WERI-Rb-1 (cell line): ENCODE results near the gene LTBR.
A peak's percentile ranks its signal among the peaks of the same experiment; 100 is the strongest.
"Not testable (repeated sequence)": the region's sequence is repeated elsewhere in the genome, so short reads cannot be mapped to it uniquely, and the experiment has no call there.

Experiments
- DNase-seq: peaks from one replicate; pipeline ENCODE4 v3.0.0-alpha.2; 2020
- H3K27ac ChIP-seq: fragments of 250-450 bp; sonication (Bioruptor Pico); 2 replicates; pipeline ENCODE4 v1.5.1; 2020; ENCODE audit warnings: mild to moderate bottlenecking, moderate library complexity
- H3K27me3 ChIP-seq: fragments of 250-450 bp; sonication (Bioruptor Pico); 2 replicates; pipeline ENCODE4 v1.5.1; 2021; ENCODE audit warnings: mild to moderate bottlenecking, low read depth, moderate library complexity; ENCODE audit not compliant: insufficient read depth, severe bottlenecking
- H3K36me3 ChIP-seq: fragments of 250-450 bp; sonication (Bioruptor Pico); 2 replicates; pipeline ENCODE4 v1.5.1; 2020; ENCODE audit warnings: mild to moderate bottlenecking, moderate library complexity
- H3K4me3 ChIP-seq: 2 replicates; pipeline ENCODE4 v1.5.1; 2011; ENCODE audit warnings: low read depth, mild to moderate bottlenecking, control low read depth, low read length
- H3K9me3 ChIP-seq: fragments of 250-450 bp; sonication (Bioruptor Pico); 2 replicates; pipeline ENCODE4 v1.5.1; 2021; ENCODE audit warnings: mild to moderate bottlenecking, moderate library complexity; ENCODE audit not compliant: severe bottlenecking
- TF ChIP-seq, protein P1 (sequence below): IDR thresholded peaks from 2 replicates; pipeline ENCODE4 v1.5.1; 2011; ENCODE audit warnings: low read depth, mild to moderate bottlenecking, control low read depth, inconsistent platforms, low read length

LTBR gene

DNA sequence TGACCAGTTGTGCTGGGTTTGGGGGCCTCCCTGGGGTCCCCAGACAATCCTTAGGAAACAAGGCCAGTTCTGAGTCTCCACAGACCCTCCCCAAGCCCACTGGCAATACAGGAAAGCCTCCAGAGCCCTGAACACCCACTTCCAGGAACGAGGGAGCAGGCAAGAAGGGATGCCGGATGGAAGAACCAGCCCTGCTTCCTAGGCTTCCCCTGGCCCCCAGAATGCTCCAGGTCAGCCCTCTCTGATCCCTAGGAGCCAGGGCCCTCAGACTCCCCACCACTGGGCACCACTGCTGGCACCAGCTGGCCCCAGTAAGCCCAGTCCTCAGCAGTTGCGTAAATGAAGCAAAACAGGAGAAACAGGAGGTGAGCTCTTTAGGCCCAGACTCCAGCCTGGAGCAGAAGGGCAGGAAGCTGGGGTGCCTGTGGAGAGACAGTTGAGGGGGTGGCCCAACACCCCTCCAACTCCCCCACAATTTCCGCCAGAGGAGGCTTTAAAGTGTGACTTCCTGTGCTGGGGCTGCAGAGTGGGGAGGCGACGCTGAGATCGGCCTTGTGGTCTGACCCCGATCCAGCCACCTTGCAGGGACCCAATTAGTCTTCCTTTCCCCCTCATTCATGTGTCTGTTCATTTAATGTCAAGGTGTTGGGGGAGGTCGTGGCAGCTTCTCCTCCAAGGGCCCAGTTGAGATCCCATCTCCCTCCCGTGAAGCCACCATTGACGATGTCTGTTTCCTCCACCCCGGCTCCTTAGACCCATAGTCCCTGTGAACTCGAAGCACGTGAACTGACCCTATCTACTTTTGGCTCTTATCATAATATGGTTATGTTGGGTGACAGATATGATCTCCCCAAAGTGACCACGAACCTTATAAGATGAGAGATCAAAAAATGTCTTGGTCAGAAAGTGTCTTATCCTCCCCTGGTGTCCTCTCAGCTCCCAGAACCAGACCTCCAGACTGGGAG, 46.8 kb upstream of the LTBR start:
- no peaks in the 10 kb centered on the region for H3K27me3 ChIP-seq
- TF ChIP-seq, protein P1, sequence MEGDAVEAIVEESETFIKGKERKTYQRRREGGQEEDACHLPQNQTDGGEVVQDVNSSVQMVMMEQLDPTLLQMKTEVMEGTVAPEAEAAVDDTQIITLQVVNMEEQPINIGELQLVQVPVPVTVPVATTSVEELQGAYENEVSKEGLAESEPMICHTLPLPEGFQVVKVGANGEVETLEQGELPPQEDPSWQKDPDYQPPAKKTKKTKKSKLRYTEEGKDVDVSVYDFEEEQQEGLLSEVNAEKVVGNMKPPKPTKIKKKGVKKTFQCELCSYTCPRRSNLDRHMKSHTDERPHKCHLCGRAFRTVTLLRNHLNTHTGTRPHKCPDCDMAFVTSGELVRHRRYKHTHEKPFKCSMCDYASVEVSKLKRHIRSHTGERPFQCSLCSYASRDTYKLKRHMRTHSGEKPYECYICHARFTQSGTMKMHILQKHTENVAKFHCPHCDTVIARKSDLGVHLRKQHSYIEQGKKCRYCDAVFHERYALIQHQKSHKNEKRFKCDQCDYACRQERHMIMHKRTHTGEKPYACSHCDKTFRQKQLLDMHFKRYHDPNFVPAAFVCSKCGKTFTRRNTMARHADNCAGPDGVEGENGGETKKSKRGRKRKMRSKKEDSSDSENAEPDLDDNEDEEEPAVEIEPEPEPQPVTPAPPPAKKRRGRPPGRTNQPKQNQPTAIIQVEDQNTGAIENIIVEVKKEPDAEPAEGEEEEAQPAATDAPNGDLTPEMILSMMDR: no peak
- H3K36me3 ChIP-seq: peaks cover 4% of the 10 kb centered on the region; the same call in 1 of the 2 replicates
- peak overlapping the region; percentile 64 for H3K27ac ChIP-seq
- DNase-seq: no peak
- H3K4me3 ChIP-seq: peak overlapping the region; percentile 41
- H3K9me3 ChIP-seq: no peaks in the 10 kb centered on the region

DNA sequence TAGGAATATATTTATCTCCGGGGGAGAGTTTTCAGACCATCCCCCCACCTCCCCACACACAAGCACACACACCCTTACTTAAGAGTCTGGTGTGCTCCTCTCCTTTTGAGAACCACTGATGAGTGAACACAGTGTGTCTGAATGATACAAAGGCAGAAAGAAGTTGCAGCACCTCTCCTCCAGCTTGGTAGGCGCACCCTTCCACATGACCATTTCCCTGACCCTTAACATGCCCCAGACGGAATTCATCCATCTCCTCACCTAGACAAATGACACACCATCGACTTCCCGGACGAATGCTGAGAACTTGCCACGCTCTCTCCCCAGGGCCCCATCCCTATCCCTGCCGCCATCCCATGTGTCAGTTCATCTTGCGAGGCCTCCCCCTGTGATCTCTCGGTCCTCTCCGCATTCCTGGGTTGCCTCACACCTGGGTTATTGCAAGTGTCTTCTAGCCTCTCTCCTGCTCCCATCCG, 46.0 kb upstream of the LTBR start:
- H3K36me3 ChIP-seq: no peaks in the 10 kb centered on the region
- TF ChIP-seq, protein P1: no peak
- no peaks in the 10 kb centered on the region for H3K27me3 ChIP-seq
- no peak for DNase-seq
- H3K4me3 ChIP-seq: no peak overlapping the region
- H3K27ac ChIP-seq: no peak overlapping the region
- H3K9me3 ChIP-seq: no peaks in the 10 kb centered on the region

DNA sequence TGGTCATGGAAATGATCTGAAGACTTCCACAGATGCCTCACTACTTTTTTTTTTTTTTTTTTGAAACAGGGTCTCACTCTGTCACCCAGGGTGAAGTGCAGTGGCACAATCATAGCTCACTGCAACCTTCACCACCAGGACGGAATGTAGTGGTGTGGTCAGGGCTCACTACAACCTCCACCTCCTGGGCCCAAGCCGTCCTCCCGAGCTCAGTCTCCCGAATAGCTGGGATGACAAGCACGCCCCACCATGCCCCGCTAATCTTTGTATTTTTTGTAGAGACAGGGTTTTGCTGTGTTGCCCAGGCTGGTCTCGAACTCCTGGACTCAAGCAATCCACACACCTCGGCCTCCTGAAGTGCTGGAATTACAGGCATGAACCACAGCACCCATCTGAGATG, 45.4 kb upstream of the LTBR start:
- DNase-seq, H3K27ac ChIP-seq, H3K36me3 ChIP-seq, H3K4me3 ChIP-seq, H3K9me3 ChIP-seq, H3K27me3 ChIP-seq: not testable (repeated sequence)

DNA sequence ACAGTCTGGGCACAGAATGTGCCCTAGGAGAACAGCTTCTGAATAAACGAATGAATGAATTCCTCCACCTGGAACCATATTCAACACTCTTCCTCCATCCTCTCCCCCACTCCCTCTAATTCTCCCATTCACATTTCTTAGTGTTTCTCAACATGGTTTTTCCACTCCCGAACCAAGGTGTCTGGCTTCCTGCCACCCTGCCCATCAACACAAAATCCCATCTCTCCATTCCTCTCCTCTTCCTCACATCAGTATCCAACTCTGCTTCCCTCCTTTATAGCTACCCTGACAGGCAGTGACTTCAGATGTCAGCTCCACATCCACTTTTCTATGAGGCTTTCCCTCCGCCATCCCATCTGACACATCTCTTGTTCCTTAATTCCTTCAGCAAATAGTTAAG, 45.0 kb upstream of the LTBR start:
- Histone ChIP-seq H3K36me3 (no peaks in the 10 kb centered on the region), H3K9me3 (no peaks in the 10 kb centered on the region), H3K27me3 (no peaks in the 10 kb centered on the region), H3K4me3 (no peak overlapping the region), H3K27ac (no peak overlapping the region; the same call in 1 of the 2 replicates)
- TF ChIP-seq, protein P1: no peak
- no peak for DNase-seq

DNA sequence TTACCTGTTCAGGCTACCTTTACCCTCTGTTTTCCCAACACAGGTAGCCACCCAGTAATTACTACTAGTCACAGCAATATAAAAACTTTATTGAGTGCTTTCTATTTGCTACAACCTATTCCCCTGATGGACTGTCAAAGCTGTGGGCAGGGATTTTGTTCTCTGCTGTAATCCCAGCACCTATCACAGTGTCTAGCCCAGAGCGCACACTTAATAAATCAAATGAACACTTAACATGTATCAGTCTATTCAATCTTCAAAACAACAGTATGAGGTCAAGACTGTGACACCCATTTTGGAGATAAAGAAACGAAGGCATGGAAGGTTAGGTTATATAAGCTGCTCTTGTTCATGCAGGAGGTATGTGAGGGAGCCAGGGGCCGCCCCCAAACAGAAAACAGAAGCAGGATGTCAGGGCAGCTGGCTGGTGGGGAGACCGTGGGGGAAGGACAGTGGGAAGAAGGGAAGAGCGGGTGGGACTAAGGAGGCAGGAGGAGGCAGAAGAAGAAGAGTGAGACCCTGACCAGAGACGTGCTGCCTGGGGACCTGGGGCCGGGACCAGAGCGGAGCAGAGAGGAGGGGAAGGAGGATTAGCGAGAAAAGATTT, 43.8 kb upstream of the LTBR start:
- DNase-seq: no peak
- Histone ChIP-seq H3K27ac (peak overlapping the region; percentile 79), H3K27me3 (no peaks in the 10 kb centered on the region), H3K36me3 (no peaks in the 10 kb centered on the region), H3K4me3 (peak overlapping the region; percentile 80), H3K9me3 (no peaks in the 10 kb centered on the region)
- TF ChIP-seq, protein P1: no peak

DNA sequence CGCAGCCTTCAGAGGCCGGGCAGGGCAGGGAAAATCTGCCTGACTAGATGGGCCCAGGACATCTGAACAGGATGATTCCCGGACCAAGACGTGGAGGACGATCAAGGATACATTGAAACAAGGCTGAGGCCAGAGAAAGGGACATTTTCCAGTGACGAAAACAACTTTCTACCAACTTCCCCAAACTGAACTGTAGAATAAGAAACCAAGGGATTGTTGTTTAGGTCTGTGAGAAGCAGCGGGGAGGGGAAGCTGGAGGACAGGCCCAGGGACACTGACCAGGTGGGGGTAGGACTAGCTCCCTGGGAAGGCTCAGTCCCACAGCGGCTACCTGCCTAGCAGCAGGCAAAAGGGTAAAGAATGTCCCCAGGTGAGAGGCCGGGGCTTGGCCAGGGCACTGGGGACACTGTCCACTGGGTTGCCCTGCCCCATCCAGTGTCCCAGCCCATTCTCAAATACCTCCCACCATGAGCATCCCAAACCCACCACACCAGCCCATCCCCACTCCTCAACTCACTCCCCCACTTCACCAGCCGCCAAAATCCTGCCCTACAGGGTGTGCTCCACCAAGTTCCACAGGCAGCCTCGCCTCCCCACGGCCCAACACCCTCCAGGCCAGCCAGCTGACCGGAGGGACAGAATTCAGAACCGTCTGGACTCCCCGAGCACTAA, 43.1 kb upstream of the LTBR start:
- Histone ChIP-seq H3K9me3 (no peaks in the 10 kb centered on the region), H3K27me3 (no peaks in the 10 kb centered on the region), H3K36me3 (no peaks in the 10 kb centered on the region), H3K4me3 (peak overlapping the region; percentile 80), H3K27ac (peak overlapping the region; percentile 79)
- TF ChIP-seq, protein P1: no peak
- no peak for DNase-seq
